ENCODE results near the gene PNMA1.

The PNMA1 gene, protein sequence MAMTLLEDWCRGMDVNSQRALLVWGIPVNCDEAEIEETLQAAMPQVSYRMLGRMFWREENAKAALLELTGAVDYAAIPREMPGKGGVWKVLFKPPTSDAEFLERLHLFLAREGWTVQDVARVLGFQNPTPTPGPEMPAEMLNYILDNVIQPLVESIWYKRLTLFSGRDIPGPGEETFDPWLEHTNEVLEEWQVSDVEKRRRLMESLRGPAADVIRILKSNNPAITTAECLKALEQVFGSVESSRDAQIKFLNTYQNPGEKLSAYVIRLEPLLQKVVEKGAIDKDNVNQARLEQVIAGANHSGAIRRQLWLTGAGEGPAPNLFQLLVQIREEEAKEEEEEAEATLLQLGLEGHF
- total RNA-seq, result 54.5 to 93.7 (median 60.0) reads per million in 4 donors

DNA sequence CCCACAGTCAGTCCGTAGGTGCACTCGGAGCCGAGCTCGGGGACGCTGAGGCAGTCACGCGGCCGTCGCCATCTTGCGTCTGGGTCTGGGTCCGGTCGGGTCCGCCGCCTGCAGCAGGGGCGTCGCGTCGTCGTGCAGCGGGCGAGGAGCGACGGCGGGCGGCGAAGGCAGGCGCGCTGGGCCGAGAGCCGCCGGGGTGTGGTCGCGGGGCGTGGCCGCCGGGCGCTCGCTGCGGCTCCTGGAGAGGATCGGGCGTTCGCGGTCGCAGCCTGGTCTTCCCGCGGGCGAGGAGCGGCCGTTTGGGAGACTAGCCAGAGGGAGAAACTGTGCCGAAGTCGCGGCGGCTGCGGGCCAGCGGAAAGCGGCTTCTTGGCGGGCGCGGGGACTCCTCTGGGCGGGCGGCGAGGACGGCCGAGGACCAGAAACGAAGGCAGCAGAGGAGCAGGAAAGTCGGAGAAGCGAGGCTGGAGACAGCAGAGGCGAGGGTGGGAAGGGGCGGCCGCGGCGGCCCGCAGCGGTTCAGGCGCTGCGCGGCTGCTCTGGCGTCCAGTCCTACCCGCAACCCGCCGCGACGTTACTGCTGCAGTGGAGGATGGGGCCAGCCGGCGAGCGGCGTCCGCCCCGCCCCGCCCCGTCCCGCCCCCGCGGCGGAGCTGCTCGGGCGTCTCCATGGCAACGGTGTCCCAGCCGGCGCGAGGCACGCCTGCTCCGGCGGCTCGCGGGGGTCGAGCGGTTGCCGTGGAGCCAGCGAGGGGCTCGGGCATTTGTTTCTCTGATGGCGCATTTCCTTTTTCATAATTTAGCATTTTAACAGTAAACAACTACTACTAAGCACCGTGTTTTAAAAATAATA lies at the start of gene PNMA1:
PNMA1 (minus strand) TSS at position 582 of the 853 bp plus-strand sequence. CDS start 745 bp downstream, outside the sequence.
- DNase-seq, result peak; percentile 80 to 90 (median 83)

DNA sequence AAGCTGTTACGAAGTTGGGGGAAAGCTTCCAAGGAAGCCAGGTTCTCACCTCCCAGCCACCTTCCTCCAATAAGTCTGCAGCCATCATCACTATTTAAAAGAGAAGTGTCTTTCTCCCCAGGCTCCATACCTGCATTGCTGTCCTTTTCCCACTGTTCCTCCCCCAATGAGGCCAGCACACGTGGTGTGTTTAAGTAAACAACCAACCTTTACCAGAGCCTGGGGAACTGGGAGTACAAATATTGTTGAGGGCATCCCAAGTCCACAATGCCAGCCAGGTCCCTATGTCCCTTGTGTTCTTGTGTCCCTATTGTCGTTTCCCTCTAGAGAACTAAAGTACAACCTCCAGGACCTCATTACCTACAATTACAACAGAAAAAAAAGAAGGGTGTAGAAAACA lies 49.2 kb upstream of the PNMA1 start:
- no peak for DNase-seq

DNA sequence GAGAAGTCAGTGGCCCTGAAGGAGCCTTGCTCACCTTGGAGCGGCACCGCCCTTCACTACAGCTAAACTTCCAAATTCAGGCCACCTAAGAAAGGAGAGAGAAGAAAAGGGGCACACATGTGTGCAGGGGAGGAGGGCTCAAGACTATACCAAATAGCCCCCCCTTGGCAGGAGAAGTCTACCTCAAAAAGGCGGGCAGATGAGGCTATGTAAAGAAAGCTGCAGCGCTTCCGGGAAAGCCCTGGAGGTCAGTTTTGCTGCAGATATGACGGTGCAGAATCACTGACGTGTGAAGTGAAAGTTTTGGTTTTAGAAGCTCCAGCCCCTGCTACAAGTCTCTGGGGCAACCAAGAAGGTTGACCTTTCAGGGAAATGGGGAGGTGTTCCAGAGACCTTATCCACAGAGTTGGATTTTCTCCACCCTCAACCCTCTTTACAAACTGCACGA lies 48.2 kb upstream of the PNMA1 start:
- peak in 1 of 5 donors; percentile 79 for DNase-seq

DNA sequence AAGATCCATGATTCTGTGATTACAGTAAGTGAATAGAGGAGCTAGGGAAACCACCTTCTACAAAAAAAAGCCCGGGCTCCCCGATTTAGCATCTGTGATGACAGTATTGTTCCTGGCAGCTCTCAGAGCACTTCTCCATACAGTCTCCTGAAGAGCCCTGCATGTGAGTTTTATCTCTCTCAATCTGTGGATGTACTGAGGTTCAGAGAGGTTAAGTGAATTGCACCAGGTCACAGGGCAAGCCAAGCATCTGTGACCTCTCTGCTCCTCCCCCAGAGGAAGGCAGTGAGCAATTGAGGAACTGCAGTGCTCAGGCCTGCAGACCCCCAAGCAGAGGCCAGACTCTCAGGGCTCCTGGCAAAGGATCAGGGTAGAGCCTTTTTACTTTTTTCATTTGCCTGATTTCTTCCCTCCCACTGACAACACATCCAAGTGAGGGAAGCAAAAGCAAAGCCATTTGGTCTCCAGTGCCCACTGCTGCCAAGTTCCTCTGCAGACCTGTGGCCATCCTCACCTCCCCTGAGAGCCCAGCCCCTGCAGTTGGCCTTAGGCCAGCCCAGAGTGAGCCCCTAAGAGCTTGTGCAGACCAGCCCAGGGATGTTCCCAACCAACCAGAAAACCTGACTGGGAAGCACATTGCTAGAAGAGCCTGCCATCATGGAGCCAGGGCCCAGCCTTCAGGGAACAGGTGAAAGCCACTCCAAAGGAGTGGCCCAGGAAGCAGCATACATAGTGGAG lies 47.6 kb upstream of the PNMA1 start:
- no peak for DNase-seq

DNA sequence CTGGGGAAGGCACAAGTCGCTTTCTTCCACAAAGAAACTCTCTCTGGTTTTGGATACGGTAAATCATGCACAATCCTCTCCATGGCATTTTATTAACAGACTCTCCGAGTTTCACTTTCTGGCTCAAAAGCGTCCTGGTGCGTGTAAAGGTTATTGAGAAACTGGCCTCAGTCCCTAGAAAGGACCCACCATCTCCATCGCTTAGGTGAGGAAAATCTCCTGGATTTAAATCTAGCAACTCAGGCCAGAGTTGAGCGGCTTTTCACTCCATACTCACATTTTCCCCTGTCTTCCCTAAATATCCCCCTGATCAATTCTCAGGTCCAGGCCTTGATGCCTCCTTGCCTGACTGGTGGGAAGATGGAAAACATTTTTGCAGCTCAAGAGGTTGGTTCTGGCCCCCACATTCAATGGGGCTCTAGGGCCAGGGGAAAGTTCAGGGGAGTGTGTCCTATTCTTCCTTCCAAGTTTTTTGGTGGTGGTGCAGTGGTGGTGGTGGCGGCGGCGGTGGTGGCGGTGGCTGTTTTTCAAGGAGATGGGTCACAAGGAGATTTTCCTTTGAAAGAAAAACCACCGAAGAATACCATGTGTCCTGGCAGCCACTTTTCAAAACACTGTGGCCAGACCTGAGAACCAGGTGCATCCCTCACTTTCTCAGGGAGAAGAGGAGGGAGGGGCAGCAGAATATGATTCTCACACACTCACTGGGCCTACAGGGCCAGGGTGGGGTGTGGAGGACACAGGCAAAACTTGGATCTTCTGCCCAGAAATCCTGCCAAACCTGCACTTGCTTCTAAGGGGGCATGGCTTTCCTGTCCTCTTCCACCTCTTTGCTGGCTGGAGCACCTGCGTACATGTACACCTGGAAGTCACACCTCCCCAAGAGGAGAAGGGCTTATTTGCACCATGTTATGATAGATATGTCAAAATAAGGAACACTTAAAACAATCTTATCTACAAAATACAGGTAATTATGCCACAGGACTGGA lies 46.7 kb upstream of the PNMA1 start:
- no peak for DNase-seq

DNA sequence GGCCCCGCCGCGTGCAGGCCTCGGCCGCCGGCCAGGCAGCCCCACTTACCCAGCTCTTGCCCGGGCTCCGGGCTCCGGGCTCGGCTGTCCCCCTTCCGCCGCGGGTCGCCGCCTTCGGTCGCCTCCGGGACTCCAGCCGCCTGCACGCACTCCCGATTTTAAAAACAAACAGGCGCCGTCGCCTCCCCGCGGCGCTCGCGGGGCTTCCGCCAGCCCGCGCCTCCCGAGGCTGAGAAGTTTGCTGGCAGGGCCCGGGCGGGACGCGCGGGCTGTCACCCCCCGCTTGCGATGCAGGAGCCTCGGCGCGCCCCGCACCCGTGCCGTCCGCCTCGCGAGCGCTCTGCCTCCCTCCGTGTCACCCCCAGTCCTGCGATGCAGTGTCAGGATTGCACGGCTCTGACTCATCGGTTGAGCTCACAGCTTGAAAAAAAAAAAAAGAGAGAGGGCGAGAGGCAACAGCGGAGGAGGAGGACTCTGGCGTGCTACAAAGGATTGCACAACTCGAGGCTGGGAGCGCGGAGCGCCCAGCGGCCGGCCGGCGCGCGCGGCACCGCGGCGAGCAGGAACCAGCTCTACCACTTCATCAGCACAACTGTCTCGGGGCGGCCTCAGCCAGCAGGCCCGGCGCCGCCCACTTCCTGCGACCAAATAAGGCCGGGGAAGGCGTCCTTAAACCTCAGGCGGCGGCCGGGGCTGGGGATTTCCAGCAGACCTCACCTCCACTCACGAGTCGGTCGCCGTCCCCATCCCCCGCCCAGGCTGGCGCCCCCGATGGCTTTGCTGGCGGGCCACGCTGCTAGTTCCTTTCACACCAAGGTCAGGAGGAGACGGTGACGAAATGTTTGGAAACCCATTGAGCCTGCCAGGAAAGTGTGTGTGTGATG lies 45.8 kb upstream of the PNMA1 start:
- DNase-seq, result peak; percentile 95 to 97 (median 97)

DNA sequence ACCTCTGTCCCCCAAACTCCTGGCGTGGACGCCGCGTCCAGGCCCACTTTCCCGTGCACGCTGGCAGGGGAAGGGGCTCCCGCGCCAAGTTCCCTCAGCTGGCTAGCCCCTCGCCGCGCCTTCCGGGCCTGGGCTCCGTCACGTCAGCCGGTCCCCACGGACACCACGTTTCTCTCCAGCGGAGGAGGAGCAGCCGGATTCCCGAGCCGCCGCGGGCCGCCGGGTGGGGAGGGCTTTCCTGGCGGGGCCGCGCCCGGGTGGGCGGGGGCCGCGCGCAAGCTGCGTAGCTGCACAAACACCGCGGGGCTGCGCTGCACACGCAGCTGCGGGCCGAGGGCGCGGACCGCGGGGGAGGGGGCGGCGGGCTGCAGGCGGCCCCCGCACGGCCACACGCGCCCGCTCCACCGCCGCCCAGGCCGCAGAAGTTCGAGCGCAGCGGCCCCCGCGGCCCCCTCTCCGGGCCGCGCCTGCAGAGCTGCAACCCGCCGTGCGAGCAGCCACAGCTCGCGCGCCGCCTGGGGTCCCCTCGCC lies 45.1 kb upstream of the PNMA1 start:
- peak in 4 of 5 donors; percentile 32 to 66 (median 44) for DNase-seq

DNA sequence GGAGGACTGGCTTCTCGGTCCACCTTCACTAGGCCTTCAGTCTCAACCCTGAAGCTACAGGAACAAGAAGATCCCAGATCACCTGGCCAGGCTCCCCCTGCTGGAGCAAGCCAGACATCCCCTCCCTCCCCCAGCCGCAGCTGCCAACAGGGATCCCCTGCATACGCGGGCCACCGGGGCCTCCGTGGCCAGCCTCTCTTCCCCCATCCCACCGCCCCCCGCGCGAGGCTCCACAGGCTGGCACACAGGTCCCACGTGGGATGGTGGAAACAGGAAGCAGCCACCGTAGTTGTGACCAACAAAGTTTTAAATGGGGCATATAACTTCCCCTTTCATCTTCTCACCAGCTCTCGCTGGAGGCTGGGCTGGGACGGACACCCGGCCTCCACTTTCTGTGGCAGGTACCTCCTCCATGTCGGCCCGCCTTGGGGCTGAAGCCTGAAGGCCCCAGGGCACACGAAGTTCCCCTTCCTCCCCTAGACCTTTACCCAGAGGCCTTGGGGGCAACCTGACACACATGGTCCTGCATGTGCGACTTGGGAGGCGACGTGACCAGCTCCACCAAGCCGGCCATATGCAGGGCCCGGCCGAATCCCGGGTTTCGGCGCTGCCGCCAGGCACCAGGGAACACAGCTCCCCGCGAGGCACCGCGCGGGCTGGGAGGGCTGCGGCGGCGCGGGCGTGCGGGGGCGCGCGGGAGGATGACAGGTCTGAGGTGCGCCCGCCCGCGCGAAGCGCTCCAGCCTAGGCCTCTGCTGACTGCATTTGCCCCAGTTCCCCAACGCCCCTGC lies 44.4 kb upstream of the PNMA1 start:
- DNase-seq, result peak; percentile 62 to 73 (median 70)

DNA sequence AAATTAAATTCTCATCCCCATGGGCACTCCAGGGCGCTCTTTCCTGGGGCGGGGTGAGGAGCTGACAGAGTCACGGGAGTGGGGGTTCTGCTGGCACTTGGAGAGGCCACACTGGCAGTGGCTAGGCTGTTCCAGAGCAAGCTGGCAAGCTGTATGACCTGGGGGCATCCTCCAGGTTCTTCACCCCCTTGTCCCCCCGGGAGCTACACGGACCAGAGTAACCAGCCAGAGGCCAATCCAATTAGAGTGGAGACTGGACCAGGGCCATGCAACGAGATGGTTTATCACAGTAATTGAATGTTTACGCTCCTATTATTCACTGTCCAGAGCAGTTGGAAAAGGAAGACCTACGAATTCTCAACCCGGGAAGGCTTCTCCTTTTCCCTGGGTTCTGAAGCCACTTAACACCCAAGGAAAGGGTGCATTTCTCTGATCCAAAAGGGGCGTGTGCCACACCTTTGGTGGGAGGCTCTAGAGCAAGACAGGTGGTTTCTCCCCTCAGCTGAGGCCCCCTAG lies 43.8 kb upstream of the PNMA1 start:
- no peak for DNase-seq

DNA sequence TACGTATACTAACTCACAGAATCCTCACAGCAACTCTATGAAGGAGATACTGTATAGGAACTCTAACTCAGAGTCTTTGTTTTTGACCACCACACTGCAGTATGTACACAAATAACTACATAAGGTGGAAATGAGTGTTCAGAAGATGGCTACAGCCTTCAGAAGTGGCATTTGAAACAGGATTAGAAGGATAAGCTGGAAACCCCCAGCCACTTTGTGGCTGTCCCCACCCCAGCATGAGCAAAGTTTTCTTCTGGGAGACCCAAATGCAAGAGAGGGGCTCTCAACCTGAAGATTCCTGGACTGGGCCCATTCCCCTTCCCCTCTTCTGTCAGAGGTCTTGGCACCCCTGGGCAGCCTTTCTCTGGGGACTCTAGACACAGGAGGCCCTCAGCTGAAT lies 43.2 kb upstream of the PNMA1 start:
- peak in 1 of 5 donors; percentile 42 for DNase-seq

DNA sequence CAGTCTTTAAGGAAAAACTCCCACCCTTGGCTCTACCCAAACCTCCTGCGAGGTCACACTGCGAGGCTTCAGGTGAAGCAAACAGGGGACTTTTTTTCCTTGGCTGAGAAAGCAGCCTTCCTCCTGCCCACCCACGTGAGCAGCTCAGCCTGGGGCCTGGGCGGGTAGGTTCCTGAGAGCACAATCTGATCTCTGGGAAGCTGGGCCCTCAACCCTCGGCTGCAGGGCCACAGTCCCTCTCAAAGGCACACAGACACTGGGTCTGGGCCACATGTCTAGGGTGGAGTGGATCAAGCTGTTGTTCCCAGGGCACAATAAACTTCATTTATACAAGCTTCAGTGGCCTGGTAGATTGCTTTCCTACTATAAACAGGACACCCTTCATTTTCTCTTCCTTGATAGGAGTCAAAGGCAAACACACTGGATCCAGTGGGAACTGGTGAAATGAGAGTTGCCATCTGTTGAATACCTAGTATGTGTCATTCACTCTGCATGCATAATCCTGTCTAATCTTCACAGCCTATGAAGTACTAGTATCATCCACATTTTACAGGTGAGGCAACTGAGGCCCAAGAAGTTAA lies 41.3 kb upstream of the PNMA1 start:
- DNase-seq, result no peak

DNA sequence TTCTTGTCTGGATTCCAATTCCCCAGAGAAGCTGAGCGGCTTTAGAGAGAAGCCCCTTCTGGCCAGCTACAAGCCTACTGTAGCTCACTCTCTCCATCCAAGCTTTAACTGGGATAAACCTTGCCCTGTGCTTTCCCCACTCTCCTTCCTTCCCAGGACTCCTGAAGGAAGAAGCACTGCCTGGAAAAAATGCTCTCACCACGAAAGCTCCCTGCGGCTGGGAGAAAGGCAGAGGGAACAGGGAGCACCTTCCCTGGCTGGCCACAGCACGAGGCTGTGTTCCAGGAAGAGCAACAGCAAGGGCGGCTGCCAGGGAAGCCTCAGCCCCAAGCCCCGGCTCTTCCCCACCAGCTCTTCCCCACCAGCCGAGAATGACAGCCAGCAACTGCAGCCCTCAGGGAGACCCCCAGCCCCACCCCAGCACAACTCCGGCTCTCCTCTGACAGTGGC lies 40.8 kb upstream of the PNMA1 start:
- no peak for DNase-seq

DNA sequence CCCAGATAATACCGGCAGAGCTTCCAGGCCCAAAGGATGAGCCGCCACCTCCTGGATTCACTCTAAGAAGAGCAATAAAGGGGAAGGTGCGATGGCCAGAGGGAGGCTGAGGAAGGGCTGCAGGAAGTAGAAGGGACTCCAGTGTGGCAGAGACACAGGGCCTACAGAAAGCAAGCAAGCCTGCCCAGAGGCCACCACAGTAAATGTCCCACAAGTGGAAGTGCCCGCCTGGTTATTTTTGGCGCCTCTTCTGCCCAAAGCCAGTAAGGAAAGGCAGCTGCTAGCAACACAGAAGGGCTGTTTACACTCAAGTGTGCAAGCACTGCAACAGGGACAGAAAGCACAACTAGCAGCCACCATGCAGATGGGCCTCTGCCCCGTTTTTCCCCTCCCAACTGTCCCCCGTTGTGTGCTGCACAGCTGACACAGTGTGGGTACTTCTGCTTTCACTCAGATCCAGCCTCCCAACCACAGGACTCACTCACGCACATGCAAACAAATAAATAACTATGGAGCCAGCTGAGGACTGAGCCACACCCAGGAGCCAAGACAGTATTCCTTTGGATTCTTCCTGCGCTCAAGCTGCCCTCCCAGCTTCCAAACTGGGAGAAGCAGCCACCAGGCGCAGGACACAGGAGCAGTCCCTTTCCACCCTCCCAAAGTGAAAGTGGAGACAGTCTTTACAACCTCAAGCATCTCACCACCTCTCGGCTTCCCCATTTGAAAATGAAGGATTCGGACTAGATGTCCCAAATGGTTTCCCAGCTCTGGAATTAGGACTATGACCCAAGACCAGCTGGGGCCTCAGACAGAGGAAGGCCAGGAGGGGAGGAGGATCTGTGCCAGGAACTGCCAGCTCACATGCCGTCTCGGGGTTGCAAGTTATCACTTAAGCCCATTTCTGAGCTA lies 40.0 kb upstream of the PNMA1 start:
- peak in 1 of 5 donors; percentile 81 for DNase-seq

DNA sequence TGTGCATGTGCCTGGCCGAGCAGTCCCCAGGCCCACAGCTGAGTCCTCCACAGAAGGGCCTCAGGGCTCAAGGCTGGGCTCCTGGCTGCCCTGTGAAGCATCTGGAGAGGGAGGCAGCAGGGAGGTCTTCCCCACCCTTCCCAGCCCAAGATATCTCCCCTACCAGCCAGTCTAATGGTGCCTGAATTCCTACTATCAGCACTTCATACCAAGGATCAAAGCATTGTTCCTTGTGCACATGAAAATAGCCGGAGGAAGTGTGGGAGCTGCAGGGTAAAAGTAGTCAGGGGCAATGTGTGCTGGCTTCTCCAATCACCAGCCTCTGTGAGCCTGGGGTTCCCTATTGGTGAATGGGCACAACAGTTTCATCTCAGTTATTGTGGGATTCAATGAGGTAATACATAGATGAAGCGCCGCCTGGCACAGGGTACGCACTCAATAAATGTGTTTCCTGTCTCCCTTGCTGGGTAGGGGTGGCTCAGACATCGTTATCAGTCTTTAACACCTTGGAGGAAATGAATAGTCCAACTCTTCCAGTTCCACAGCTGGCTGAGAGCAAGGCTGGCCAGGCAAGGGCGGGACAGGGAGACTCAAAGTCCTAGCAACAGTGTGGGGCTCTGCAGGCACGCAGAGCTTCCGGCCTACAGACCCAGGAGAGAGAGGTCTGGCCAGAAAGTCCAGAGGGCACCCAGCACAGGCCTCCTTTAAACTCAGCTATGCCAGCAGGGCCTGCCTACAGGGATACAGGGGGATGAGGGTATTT lies 39.1 kb upstream of the PNMA1 start:
- DNase-seq, result peak in 1 of 5 donors; percentile 60

DNA sequence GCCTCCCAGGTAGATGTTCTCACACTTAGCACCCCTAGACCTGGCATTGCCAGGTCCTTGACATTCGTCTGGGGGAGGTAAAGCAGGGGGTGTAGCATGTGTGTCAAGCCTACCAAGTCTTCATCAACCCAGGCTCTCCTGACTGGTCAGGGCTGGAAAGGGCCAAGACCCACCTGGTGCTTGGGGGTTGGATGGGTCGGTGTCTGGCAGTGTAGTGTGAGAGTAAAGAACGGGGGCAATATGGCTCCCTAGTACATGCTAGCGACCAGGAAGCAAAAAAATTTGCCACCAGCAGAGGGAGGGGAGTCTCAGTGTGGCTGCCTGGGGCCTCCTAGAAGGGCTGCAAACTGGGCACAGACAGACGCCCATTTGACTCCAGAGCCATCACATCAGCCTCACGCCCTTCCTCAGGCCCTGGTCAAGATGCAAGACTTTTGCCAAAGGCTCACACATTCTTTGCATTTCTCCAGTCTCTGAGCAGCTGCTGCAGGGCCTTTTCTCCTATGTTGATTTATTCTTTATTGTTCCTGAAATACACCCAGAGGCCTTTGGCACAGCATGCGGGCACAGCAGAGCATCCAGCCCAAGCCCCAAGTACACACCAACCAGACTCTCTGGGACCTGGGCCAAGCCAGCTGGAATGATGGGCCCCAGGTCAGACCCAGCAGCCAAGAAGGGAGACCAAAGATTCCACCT lies 38.3 kb upstream of the PNMA1 start:
- peak in 1 of 5 donors; percentile 40 for DNase-seq

DNA sequence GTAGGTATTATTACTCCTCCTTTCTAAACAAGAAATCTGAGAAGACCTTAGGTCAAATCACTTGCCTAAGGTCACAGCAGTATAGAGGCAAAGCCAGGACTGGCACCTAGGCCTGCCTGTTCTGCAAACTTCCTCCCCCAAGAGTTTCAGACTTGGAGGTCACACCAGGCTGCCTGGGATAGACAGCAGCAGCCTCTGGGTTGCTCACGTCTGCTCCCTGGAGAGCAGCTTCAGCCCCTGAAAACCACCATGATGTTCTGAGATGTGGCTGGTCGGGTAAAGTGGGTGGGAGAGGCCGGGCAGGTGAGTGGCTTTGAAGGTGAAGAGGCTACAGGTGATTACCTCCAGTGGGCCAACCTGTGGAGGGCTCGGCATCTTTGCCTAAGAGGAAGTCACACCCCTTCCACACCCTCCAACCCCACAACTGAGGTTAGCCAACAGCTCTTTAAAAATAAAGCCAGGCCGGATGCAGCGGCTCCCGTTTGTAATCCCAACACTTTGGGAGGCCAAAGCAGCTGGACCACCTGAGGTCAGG lies 37.0 kb upstream of the PNMA1 start:
- DNase-seq, result no peak
